ENCODE data around the gene NPY4R.
"Not testable (repeated sequence)": the region's sequence is repeated elsewhere in the genome, so short reads cannot be mapped to it uniquely, and the experiment has no call there.

Gene NPY4R

GRCh38 chr10:46455992-46456391 lies 9.8 kb downstream of the NPY4R start:
- not testable (repeated sequence) for DNase-seq

- DNase-seq, result not testable (repeated sequence)
These were observed 14.4 kb downstream of the NPY4R start for GRCh38 chr10:46451365-46451764.

GRCh38 chr10:46450829-46451228 lies 14.9 kb downstream of the NPY4R start:
- not testable (repeated sequence) for DNase-seq

- DNase-seq, result not testable (repeated sequence)
These were observed 18.3 kb downstream of the NPY4R start for GRCh38 chr10:46447439-46447838.

GRCh38 chr10:46445389-46446122 lies 20.2 kb downstream of the NPY4R start:
- DNase-seq, result not testable (repeated sequence)

GRCh38 chr10:46443422-46443821 lies 22.3 kb downstream of the NPY4R start:
- not testable (repeated sequence) for DNase-seq

GRCh38 chr10:46442706-46443275 lies 23.0 kb downstream of the NPY4R start:
- DNase-seq, result not testable (repeated sequence)

- DNase-seq, result not testable (repeated sequence)
These were observed 23.9 kb downstream of the NPY4R start for GRCh38 chr10:46441837-46442278.

GRCh38 chr10:46440942-46441341 lies 24.8 kb downstream of the NPY4R start:
- not testable (repeated sequence) for DNase-seq

- DNase-seq, result not testable (repeated sequence)
These were observed 42.2 kb downstream of the NPY4R start for GRCh38 chr10:46423550-46423949.

- not testable (repeated sequence) for DNase-seq
These were observed 46.0 kb downstream of the NPY4R start for GRCh38 chr10:46419570-46420379.

- not testable (repeated sequence) for DNase-seq
These were observed 47.5 kb downstream of the NPY4R start for GRCh38 chr10:46418283-46418682.

GRCh38 chr10:46415291-46415690 lies 50.5 kb downstream of the NPY4R start:
- DNase-seq, result not testable (repeated sequence)

DNA sequence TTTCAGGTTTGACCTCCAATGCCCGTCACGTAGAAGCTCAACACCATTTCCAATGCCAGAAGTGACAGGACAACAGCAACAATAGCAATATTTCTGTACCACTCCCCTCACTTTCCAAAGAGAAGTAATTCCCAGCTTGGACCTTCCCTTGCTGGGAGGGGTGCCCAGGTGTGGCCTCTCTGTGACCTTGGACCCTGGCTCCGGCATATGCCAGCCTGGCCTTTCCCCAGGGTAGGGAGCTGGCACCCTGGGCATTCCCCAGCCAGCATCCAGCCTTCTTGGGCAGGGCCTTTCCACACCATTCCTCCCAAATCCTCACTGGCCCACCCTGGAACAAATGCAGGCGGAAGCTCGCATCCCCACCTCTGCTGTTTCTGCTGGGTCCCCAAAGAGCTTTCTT lies 53.1 kb downstream of the NPY4R start:
- not testable (repeated sequence) for DNase-seq

DNA sequence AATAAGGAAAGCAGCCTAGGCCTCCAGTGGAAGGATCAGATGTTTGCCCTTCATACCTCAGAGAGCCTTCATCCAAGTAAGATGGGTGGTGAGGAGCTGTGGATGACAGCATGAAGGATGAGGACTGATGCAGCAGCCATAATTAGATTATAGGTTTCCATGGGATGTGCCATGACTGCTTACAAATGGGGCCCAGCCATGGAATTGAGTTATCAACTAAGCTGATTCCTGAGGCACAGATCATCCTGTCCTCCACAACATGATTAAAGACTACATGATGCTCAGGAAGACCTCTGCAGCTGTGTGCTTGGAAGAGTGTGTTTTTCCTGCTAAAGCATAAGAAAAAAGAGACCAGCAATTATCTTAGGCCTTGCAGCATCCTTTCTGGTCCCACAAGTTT lies 54.6 kb downstream of the NPY4R start:
- DNase-seq, result not testable (repeated sequence)

All from inflammatory macrophage treated with lipopolysaccharide for 4 hours (primary cell).